Measurements from ENCODE around the gene MUL1.

DNA sequence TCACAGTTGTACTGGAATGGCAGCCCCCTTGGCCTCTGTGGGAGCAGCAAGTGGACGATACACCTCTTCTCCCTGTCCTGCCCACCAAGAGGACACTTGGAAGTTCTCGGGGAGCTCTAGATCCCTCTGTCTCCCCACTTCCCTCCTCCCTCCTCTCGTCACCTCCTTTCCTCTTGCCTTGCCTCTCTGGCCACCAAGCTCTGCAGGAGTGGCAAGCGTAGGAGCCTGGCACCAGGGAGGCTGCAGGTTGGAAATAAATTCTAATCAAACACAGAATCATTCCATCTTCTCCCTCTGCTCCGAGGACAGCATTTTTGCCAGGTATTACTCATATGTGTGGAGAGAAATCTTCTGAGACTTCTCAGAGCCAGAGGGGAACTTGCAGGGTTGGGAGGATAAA is 42.8 kb downstream of the MUL1 start:
- no peak for TF ChIP-seq IRF2 (CRISPR knock-in tag; IDR thresholded peaks at IDR 0.05; ENCODE audit: borderline replicate concordance, low read depth)
- TF ChIP-seq NFYB (CRISPR knock-in tag; conservative IDR thresholded peaks at IDR 0.05; ENCODE audit: low read depth), result no peak
- TF ChIP-seq ESRRA (CRISPR knock-in tag; IDR thresholded peaks at IDR 0.05; ENCODE audit: borderline replicate concordance), result no peak

Data from WTC11 (cell line).